GM13977 (cell line): ENCODE measurements around the gene MMS19.

Source experiments
- DNase-seq: peaks from one replicate; pipeline ENCODE4 v3.0.0; 2012; ENCODE audit warnings: low spot score
- in situ Hi-C: fragments of 300-500 bp; cut with MboI; formaldehyde crosslinking; loops from one replicate; pipeline ENCODE4 v1.12.0; 2022; ENCODE audit warnings: low sequenced_read_pairs, low pct_unique_long_range_greater_than_20kb, mixed read lengths, inconsistent platforms; ENCODE audit not compliant: unreplicated experiment
- TF ChIP-seq, protein P1 (sequence below): IDR thresholded peaks from 2 replicates; pipeline ENCODE4 v1.5.1; 2012; ENCODE audit warnings: mild to moderate bottlenecking, control low read depth; ENCODE audit not compliant: insufficient read depth; ENCODE audit errors: extremely low read depth, missing control alignments

The MMS19 gene

DNA sequence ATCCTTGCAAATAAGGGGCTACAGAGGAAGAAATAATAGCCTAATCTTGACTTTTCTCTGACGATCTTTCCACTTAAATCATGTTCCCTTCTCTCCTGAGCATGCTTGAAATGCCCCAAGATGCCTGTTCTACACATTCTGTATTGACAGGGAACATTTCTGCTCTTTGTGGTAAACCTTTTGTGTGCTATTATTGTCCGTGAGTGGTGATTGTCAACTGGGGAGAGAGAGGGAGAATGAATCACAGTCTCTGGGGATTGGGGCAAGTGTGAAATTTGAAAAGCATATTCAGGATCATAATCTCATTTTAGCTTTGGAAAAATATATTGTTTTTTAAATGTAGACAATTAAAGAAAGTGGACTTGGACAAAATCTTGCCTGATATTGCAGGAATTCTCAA lies 21.1 kb upstream of the MMS19 start:
- no peak for DNase-seq
- in situ Hi-C loops = no loop called here
- TF ChIP-seq, protein P1, sequence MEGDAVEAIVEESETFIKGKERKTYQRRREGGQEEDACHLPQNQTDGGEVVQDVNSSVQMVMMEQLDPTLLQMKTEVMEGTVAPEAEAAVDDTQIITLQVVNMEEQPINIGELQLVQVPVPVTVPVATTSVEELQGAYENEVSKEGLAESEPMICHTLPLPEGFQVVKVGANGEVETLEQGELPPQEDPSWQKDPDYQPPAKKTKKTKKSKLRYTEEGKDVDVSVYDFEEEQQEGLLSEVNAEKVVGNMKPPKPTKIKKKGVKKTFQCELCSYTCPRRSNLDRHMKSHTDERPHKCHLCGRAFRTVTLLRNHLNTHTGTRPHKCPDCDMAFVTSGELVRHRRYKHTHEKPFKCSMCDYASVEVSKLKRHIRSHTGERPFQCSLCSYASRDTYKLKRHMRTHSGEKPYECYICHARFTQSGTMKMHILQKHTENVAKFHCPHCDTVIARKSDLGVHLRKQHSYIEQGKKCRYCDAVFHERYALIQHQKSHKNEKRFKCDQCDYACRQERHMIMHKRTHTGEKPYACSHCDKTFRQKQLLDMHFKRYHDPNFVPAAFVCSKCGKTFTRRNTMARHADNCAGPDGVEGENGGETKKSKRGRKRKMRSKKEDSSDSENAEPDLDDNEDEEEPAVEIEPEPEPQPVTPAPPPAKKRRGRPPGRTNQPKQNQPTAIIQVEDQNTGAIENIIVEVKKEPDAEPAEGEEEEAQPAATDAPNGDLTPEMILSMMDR = no peak

DNA sequence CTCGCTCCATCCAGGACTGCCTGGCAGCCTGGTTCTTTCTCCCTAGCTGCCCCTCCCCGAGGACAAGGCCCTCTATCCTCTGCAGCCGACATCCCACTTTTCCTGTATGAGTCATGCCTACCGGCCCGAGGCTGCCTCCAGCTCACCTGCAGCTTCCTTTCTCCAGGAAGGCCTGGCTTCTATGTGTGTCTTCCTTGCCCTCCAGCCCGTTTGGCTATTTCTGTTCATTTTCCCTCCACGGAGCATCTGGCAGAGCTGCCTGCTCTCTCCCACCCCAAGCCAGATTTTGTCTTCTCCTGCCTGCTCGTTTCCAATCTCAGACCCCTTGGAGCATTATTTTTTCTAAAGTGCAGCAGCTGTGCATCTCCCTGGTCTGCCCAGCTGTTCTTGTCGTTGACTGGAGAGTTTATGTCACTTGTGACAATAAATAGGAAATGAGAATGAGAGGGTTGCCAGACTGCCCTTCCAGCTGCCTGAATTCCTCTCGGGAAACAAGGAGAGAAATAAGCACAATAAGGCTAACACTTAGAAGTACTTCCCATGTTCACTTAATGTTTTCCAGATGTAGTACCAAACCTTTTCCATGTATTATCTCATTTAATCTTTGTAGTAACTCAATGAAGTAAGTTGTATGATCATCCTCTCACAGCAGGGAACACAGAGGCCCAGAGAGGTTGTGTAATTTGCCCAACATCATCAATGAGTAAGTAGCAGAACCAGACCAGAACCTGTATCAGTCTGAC lies 20.2 kb upstream of the MMS19 start:
- TF ChIP-seq, protein P1 = no peak
- in situ Hi-C loops = no loop called here
- DNase-seq = no peak

DNA sequence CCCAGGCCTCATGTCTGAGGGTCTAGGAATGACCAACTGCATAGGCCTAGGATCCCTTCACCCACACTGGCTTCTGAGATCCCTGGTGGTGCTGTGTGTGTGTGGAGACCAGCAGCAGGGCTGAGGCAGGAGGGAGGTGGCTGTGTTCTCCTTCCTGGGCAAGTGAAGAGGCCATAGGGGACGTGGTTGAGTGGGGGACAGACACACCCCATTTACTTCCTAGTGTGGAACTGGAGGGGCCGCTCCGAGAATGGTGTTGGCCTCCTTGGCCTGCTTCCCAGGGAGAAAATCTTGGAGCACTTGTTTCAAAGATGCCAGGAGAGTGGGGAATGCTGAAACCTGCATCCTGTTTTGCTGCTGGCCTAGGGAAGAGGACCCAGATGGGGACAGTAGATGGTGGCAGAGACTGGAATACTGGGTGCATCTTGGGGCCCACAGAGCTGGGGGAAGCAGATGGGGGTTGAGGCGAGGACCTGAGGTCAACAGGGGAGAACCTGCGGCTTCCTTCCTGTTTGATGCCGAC lies 19.6 kb upstream of the MMS19 start:
- no peak for DNase-seq
- TF ChIP-seq, protein P1 = no peak
- in situ Hi-C loops = no loop called here

DNA sequence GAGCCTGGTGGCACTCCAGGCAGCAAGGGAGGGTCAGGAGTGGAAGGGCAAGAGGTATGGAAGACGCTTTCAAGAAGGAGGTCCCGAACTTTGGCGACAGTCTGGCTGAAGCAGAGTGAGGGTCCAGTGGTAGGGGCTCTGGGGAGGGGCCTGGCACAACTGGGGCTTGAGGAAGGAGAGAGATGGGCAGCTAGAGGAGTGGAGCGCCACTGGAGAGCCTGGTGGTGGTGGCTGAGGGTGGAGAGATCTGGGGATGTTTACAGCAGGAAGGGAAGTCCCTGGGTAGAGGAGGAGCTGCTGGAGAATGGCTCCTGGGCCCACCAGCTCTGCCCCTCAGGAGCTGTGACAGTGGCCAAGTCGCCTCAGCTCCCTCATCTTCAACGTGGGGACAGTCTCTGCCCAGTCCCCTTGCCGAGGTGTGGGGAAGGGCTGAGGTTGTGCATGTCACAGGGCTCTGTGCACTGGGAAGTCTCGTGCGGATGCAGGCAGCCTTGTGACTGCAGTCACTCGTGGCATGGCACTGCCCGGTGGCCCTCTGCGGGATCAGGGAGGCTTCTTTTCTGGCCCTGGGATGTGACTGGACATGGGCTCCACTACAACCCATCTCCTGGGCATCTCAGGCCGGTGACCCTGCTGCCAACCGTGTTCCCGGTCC lies 19.0 kb upstream of the MMS19 start:
- TF ChIP-seq, protein P1 = no peak
- DNase-seq = no peak
- in situ Hi-C loops = no loop called here

DNA sequence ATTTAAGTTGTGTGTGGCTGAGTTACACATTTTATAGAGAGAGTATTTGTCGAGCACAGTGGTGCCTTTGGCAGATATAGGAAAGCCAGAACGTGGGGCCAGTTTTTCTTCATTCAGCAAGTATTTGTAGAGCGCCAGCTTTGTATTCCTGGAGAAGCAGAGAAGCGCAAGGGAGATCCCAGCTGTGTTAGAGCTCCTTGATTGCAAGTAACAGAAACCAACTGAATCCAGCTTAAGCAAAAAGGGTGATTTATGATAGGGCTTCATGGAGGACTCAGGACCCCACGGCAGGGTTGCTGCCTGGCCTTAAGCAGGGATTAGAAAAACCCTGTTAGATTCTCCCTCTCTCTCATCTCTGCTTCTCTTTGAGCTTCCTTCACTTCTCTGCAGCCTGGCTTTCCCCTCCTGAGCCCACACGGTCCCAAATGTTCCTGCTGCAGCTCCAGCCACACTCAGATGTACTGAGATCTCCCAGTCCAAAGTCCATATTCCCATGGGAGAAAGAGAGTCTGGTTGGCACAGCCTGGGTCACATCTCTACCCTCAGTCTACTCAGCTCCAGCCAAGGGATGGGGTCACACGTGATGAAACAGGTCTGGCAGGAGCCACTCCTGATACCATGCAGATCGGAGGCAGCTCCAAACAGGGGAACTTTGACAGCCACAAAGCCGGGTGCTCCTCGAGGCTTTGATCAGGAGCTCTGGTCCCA lies 17.2 kb upstream of the MMS19 start:
- DNase-seq = no peak
- TF ChIP-seq, protein P1 = no peak
- in situ Hi-C loops = no loop called here

DNA sequence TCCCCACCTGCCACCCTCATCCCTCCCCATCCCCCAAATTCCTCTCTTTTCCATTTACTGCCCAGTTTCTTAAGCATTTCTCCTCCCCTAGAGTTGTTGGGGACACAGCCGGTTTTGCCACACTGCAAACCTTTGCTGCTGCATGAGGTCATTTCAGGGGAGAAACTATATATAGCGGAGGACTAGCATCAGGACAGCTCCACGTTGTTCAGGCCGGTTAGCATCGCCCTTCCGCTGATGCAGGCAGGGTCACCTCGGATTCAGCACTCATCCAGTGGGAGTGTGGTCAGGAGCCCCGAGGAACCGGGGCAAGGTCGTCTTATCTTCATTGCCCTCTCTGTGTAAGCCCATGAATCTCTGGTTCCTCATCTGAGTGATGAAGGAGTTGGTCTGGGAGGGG lies 16.1 kb upstream of the MMS19 start:
- no peak for DNase-seq
- TF ChIP-seq, protein P1 = no peak
- in situ Hi-C loops = no loop called here
